Glutamatergic neuron (in vitro differentiated cells): Measurements from ENCODE around the gene SKI. TPM values are rescaled to one million over a fixed set of nuclear protein-coding genes. Genes with fewer than 3 reads are reported as not detected.

Source experiments
- DNase-seq: peaks from one replicate; pipeline ENCODE4 v3.0.0; 2022
- H3K27ac Mint-ChIP-seq: one replicate; pipeline ENCODE4 v1.8.0; 2020; ENCODE audit warnings: mild to moderate bottlenecking, mixed read lengths, inconsistent platforms; ENCODE audit not compliant: unreplicated experiment
- H3K27me3 Mint-ChIP-seq: one replicate; pipeline ENCODE4 v1.8.0; 2020; ENCODE audit warnings: mild to moderate bottlenecking, moderate library complexity, mixed read lengths, inconsistent platforms; ENCODE audit not compliant: unreplicated experiment
- H3K36me3 Mint-ChIP-seq: one replicate; pipeline ENCODE4 v1.8.0; 2020; ENCODE audit warnings: mild to moderate bottlenecking, mixed read lengths, inconsistent platforms; ENCODE audit not compliant: unreplicated experiment
- H3K4me1 Mint-ChIP-seq: one replicate; pipeline ENCODE4 v1.8.0; 2020; ENCODE audit warnings: mild to moderate bottlenecking, low read depth, mixed read lengths, inconsistent platforms; ENCODE audit not compliant: unreplicated experiment
- H3K4me3 Mint-ChIP-seq: one replicate; pipeline ENCODE4 v1.8.0; 2020; ENCODE audit warnings: mild to moderate bottlenecking, mixed read lengths, inconsistent platforms; ENCODE audit not compliant: unreplicated experiment
- H3K9me3 Mint-ChIP-seq: one replicate; pipeline ENCODE4 v1.8.0; 2020; ENCODE audit warnings: mild to moderate bottlenecking, moderate library complexity, mixed read lengths, inconsistent platforms; ENCODE audit not compliant: unreplicated experiment
- CTCF ChIP-seq: fragments of 200-600 bp; sonication (generic); IDR thresholded peaks from one replicate; pipeline ENCODE4 v1.5.0; 2021; ENCODE audit not compliant: partially characterized antibody, unreplicated experiment
- total RNA-seq: library from RNA; stranded (reverse); fragmentation: NEBNext Ultra II Directional; extraction: Animal tissue kit (Norgen Biotek cat#: 25700); gene quantifications from one replicate; pipeline ENCODE4 v1.2.1, GENCODE V29; 2021; ENCODE audit not compliant: unreplicated experiment

Gene SKI
- total RNA-seq, 1 donor from 2014 or later: 143 TPM

- TF ChIP-seq CTCF: no peak
- Mint-ChIP-seq H3K27me3 (peaks cover 25% of the 10 kb centered on the region), H3K4me1 (peaks cover 24% of the 10 kb centered on the region), H3K36me3 (no peaks in the 10 kb centered on the region), H3K4me3 (peak overlapping the region; percentile 23), H3K27ac (no peak overlapping the region), H3K9me3 (peaks cover 24% of the 10 kb centered on the region)
- no peak for DNase-seq
Observed at GRCh38 chr1:2288311-2288710, 60.2 kb downstream of the SKI start.

GRCh38 chr1:2288816-2289536, 60.9 kb downstream of the SKI start:
- Mint-ChIP-seq H3K9me3 (peaks cover 28% of the 10 kb centered on the region), H3K4me1 (peaks cover 30% of the 10 kb centered on the region), H3K4me3 (no peak overlapping the region), H3K36me3 (no peaks in the 10 kb centered on the region), H3K27ac (peak overlapping the region; percentile 33), H3K27me3 (peaks cover 27% of the 10 kb centered on the region)
- no peak for TF ChIP-seq CTCF
- no peak for DNase-seq

GRCh38 chr1:2289607-2290006, 61.5 kb downstream of the SKI start:
- H3K4me3 Mint-ChIP-seq: peak overlapping the region; percentile 71
- H3K27ac Mint-ChIP-seq: peak overlapping the region; percentile 59
- H3K27me3 Mint-ChIP-seq: peaks cover 27% of the 10 kb centered on the region
- H3K9me3 Mint-ChIP-seq: peaks cover 25% of the 10 kb centered on the region
- DNase-seq: no peak
- peaks cover 28% of the 10 kb centered on the region for H3K4me1 Mint-ChIP-seq
- H3K36me3 Mint-ChIP-seq: no peaks in the 10 kb centered on the region
- no peak for TF ChIP-seq CTCF

GRCh38 chr1:2290171-2290578, 62.1 kb downstream of the SKI start:
- peak overlapping the region; percentile 59 for H3K27ac Mint-ChIP-seq
- no peak for TF ChIP-seq CTCF
- H3K4me3 Mint-ChIP-seq: peak overlapping the region; percentile 20
- peaks cover 22% of the 10 kb centered on the region for H3K9me3 Mint-ChIP-seq
- DNase-seq: no peak
- peaks cover 24% of the 10 kb centered on the region for H3K4me1 Mint-ChIP-seq
- H3K36me3 Mint-ChIP-seq: no peaks in the 10 kb centered on the region
- peaks cover 24% of the 10 kb centered on the region for H3K27me3 Mint-ChIP-seq
